HepG2 (cell line): ENCODE data around the gene AGMO. TPM values are rescaled to one million over a fixed set of nuclear protein-coding genes. Genes with fewer than 3 reads are reported as not detected.

Experiments
- ATAC-seq: fragments of 200-7000 bp; cut with Tn5 transposase; 3 replicates; pipeline ENCODE4 v1.9.1; 2020; ENCODE audit warnings: mild to moderate bottlenecking, moderate library complexity
- BruUV-seq: library from RNA; stranded (reverse); fragments of 400-500 nt; replicated peaks from 2 replicates; lab custom pipeline; 2021; lab: Mats Ljungman, UMichigan
- CTCF ChIA-PET: fragments of 300-600 bp; formaldehyde crosslinking; extraction: SDS; loops from one replicate; lab custom pipeline; 2021; ENCODE audit warnings: low total read pairs, inconsistent platforms, low intra/inter-chr PET ratio; lab: Yijun Ruan, JAX
- POLR2A ChIA-PET: fragments of 350-600 bp; sonication (Branson Sonifier 250); formaldehyde crosslinking; loops from one replicate; lab custom pipeline; 2020; ENCODE audit warnings: antibody characterized with exemption, inconsistent platforms; lab: Yijun Ruan, JAX
- DNase-seq: peaks from one replicate; pipeline ENCODE4 v3.0.0-alpha.2; 2015; ENCODE audit warnings: low spot score
- FAIRE-seq: peaks from 3 replicates; lab custom pipeline; 2011; peaks lifted over from hg19 to GRCh38; lab: Jason Lieb, UNC
- H2AFZ ChIP-seq: one replicate; pipeline ENCODE4 v1.6.1; 2011; ENCODE audit warnings: low read length, inconsistent platforms
- H3K27ac ChIP-seq: fragments of 300-600 bp; 3 replicates; pipeline ENCODE4 v1.8.0; 2011; ENCODE audit warnings: mixed run types, mild to moderate bottlenecking, mixed read lengths, low read length, inconsistent platforms; ENCODE audit not compliant: insufficient read depth; ENCODE audit errors: extremely low read length
- H3K27me3 ChIP-seq, 2 experiments: fragments of 200-600 bp in 1 of 2; 2 replicates in 1 of 2; 3 replicates in 1 of 2; pipeline versions ENCODE4 v1.6.0 to v1.8.0; 2011; ENCODE audit warnings: low read length in 2 of 2, mild to moderate bottlenecking in 2 of 2, moderate library complexity in 2 of 2, inconsistent platforms in 1 of 2; ENCODE audit not compliant: insufficient read depth in 2 of 2, control insufficient read depth in 1 of 2
- H3K36me3 ChIP-seq, 2 experiments: fragments of 200-600 bp in 1 of 2; replicated peaks in 1 of 2; 2 replicates in 1 of 2; 3 replicates in 1 of 2; pipeline versions ENCODE4 v1.5.1 to v1.8.0; 2011; ENCODE audit warnings: low read length in 2 of 2, inconsistent platforms in 1 of 2; ENCODE audit not compliant: insufficient read depth in 2 of 2, control insufficient read depth in 1 of 2
- H3K4me1 ChIP-seq: 2 replicates; pipeline ENCODE4 v1.5.1; 2012; ENCODE audit warnings: low read length, inconsistent platforms; ENCODE audit not compliant: insufficient read depth
- H3K4me2 ChIP-seq: 2 replicates; pipeline ENCODE4 v1.6.0; 2011; ENCODE audit warnings: low read depth, low read length, inconsistent platforms
- H3K4me3 ChIP-seq, 3 experiments: fragments of 200-600 bp in 1 of 3; sonication (generic), shearing (Covaris generic) in 1 of 3; replicated peaks in 1 of 3; 2 replicates each; pipeline ENCODE4 v1.5.1; 2011 to 2016; ENCODE audit warnings: low read length in 3 of 3, inconsistent platforms in 2 of 3, low read depth in 2 of 3, mild to moderate bottlenecking in 2 of 3, control low read depth in 1 of 3, mixed read lengths in 1 of 3; ENCODE audit not compliant: insufficient read depth in 1 of 3
- H3K79me2 ChIP-seq: one replicate; pipeline ENCODE4 v1.6.1; 2011; ENCODE audit warnings: low read length, inconsistent platforms; ENCODE audit not compliant: insufficient read depth
- H3K9ac ChIP-seq: 2 replicates; pipeline ENCODE4 v1.6.0; 2011; ENCODE audit warnings: mild to moderate bottlenecking, low read depth, low read length, inconsistent platforms; ENCODE audit not compliant: insufficient read depth
- H3K9me3 ChIP-seq: 2 replicates; pipeline ENCODE4 v1.5.1; 2012; ENCODE audit warnings: mild to moderate bottlenecking, low read length
- H4K20me1 ChIP-seq: 2 replicates; pipeline ENCODE4 v1.6.0; 2011; ENCODE audit warnings: inconsistent platforms, mild to moderate bottlenecking, low read length, moderate library complexity; ENCODE audit not compliant: insufficient read depth
- AGO1 ChIP-seq: fragments of 200-400 bp; formaldehyde crosslinking; IDR thresholded peaks from 2 replicates; pipeline ENCODE4 v1.6.1; 2017; ENCODE audit warnings: mild to moderate bottlenecking, low read depth, low read length, moderate library complexity; ENCODE audit not compliant: poor library complexity, severe bottlenecking
- ARNT ChIP-seq: fragments of 450-650 bp; IDR thresholded peaks from 2 replicates; pipeline ENCODE4 v1.6.1; 2017
- ATRX ChIP-seq: sonication (generic); formaldehyde crosslinking; IDR thresholded peaks from 2 replicates; pipeline ENCODE4 v1.4.0; 2020; ENCODE audit warnings: missing genetic modification reagents, borderline replicate concordance
- JUND ChIP-seq: sonication (generic); formaldehyde crosslinking; IDR thresholded peaks from 2 replicates; pipeline ENCODE4 v1.8.0; 2022; ENCODE audit warnings: mild to moderate bottlenecking, missing genetic modification reagents
- MEF2D ChIP-seq: sonication (generic); formaldehyde crosslinking; IDR thresholded peaks from 2 replicates; pipeline ENCODE4 v1.5.1; 2020; ENCODE audit warnings: mild to moderate bottlenecking, missing genetic modification reagents
- MXD4 ChIP-seq: IDR thresholded peaks from 2 replicates; pipeline ENCODE4 v1.6.1; 2016; ENCODE audit warnings: mild to moderate bottlenecking, missing biosample characterization, missing genetic modification reagents
- NR2C2 ChIP-seq: sonication (generic); formaldehyde crosslinking; IDR thresholded peaks from 2 replicates; pipeline ENCODE4 v1.4.0; 2020; ENCODE audit warnings: missing genetic modification reagents, mild to moderate bottlenecking, moderate library complexity, borderline replicate concordance
- SRF ChIP-seq: IDR thresholded peaks from 2 replicates; pipeline ENCODE4 v1.6.1; 2011; ENCODE audit warnings: mild to moderate bottlenecking, low read depth, low read length, moderate library complexity
- SRSF9 ChIP-seq: fragments of 200-400 bp; formaldehyde crosslinking; IDR thresholded peaks from 2 replicates; pipeline ENCODE4 v1.6.1; 2018; ENCODE audit warnings: borderline replicate concordance, mild to moderate bottlenecking, low read depth, low read length; ENCODE audit not compliant: insufficient read depth, poor library complexity, severe bottlenecking
- ZKSCAN8 ChIP-seq: IDR thresholded peaks from 2 replicates; pipeline ENCODE4 v1.6.1; 2016; ENCODE audit warnings: borderline replicate concordance, missing genetic modification reagents, missing compliant biosample characterization
- ZNF331 ChIP-seq: sonication (generic); formaldehyde crosslinking; IDR thresholded peaks from 2 replicates; pipeline ENCODE4 v1.4.0; 2020; ENCODE audit warnings: missing genetic modification reagents
- ZNF75D ChIP-seq: sonication (generic); formaldehyde crosslinking; IDR thresholded peaks from 2 replicates; pipeline ENCODE4 v1.8.1; 2023; ENCODE audit warnings: missing genetic modification reagents, mild to moderate bottlenecking, borderline replicate concordance
- ZNF761 ChIP-seq: sonication (generic); formaldehyde crosslinking; conservative IDR thresholded peaks from 2 replicates; pipeline ENCODE4 v1.4.0; 2020; ENCODE audit warnings: mild to moderate bottlenecking, missing genetic modification reagents
- WGBS: methylation state at CpG from one replicate; pipeline ENCODE4 v1.1.6; 2017; ENCODE audit warnings: low lambda C conversion rate; 5-methylcytosine and 5-hydroxymethylcytosine counted together
- in situ Hi-C: cut with HindIII; loops from 2 replicates; pipeline ENCODE4 v1.10.0; 2017; ENCODE audit warnings: low pct_unique_long_range_greater_than_20kb; ENCODE audit not compliant: extremely low pct_ligation_motif_present
- intact Hi-C: fragments of 100-400 bp; cut with micrococcal nuclease; formaldehyde crosslinking; loops from one replicate; pipeline ENCODE4 v1.10.0; 2022; ENCODE audit not compliant: unreplicated experiment
- polyA plus RNA-seq, 8 experiments: library from polyadenylated mRNA; depleted of rRNA in 3 of 8; stranded (reverse) in 7 of 8; unstranded in 1 of 8; fragments of >200 nt; fragmentation: Illumina TruSeq in 4 of 8; extraction: Trizol in 4 of 8; gene quantifications; 2 replicates each; pipeline versions ENCODE4 v1.2.1 to v1.2.3, GENCODE V29; 2011 to 2016; ENCODE audit warnings: low read depth in 4 of 8, missing spikeins in 1 of 8, mixed read lengths in 1 of 8; ENCODE audit not compliant: insufficient read depth in 1 of 8
- total RNA-seq, 5 experiments: library from RNA; depleted of rRNA; stranded (reverse); fragments of >200 nt; fragmentation: Illumina TruSeq; extraction: Trizol; gene quantifications; 2 replicates each; pipeline ENCODE4 v1.2.3, GENCODE V29; 2016; ENCODE audit warnings: low read depth in 1 of 5
- TF ChIP-seq, protein P1 (sequence below): sonication (generic); formaldehyde crosslinking; IDR thresholded peaks from 2 replicates; pipeline ENCODE4 v1.4.0; 2020; ENCODE audit warnings: low read depth, missing genetic modification reagents
- TF ChIP-seq, protein P2 (sequence below): sonication (generic); formaldehyde crosslinking; IDR thresholded peaks from 2 replicates; pipeline ENCODE4 v1.4.0; 2020; ENCODE audit warnings: missing genetic modification reagents
- TF ChIP-seq, protein P3 (sequence below): sonication (generic); formaldehyde crosslinking; IDR thresholded peaks from 2 replicates; pipeline ENCODE4 v1.4.0; 2020; ENCODE audit warnings: missing genetic modification reagents, borderline replicate concordance
- TF ChIP-seq, protein P4 (sequence below): IDR thresholded peaks from 2 replicates; pipeline ENCODE4 v1.6.1; 2016; ENCODE audit warnings: missing biosample characterization, missing genetic modification reagents, low read depth

Gene AGMO
- total and polyA plus RNA-seq, 2 of the 13 experiments (the other 11 are each of a cell fraction or from before 2014, with no cell fraction given): 0.22 to 0.50 TPM

DNA sequence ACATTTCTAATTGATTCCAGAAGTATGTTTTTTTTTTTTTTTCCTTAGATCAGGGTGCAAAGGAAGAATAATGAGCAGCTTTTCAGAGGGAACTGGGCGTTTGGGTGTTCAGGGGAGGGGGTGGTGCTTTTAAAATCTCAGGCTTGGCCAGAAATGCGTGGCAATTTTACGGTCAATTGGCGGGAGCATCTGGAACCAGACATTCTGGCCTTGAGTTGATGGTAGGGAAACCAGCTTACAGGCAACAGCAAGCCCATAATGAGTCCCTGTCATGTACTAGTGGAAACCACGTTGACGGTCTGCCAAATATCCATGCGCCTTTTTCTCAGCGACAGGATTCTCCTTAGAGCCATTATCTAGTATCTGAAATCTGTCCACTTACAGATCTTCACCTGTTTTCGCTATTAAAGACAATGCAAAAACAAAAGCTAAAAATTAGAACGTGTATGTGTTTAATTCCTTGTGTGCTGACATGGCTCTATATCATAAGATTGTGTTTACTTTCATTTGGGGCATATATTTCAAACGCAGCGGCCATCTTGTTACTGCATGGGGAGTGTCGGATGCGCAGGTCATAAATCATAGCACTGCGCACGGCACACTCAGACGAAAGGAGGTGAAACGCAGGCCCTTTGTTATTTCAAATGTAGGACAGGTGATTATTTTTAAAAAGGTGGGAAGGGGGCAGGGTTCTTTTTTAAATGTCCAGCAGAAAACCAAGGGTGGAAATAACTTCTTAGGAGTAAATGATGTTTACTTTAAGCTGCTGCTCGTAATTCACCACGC is 209.2 kb downstream of the AGMO start:
- H3K27me3 ChIP-seq: no peaks in the 10 kb centered on the region
- no peak overlapping the region for H3K4me3 ChIP-seq
- DNase-seq (no peak), ATAC-seq (no peak), FAIRE-seq (no peak)
- no peak overlapping the region for H3K4me2 ChIP-seq
- H3K27ac ChIP-seq: no peak overlapping the region
- H3K36me3 ChIP-seq: no peaks in the 10 kb centered on the region
- ChIA-PET CTCF (no interaction called here), POLR2A (no interaction called here)
- WGBS: 70% methylated on average over 20 of the region's 20 CpGs
- H3K4me1 ChIP-seq: no peaks in the 10 kb centered on the region
- H3K9ac ChIP-seq: no peak overlapping the region
- no peaks in the 10 kb centered on the region for H3K79me2 ChIP-seq
- H3K9me3 ChIP-seq: peaks cover 83% of the 10 kb centered on the region
- BruUV-seq: no TSS peak
- in situ Hi-C loops (no loop called here), intact Hi-C loops (no loop called here)
- no peaks in the 10 kb centered on the region for H4K20me1 ChIP-seq
- no peak overlapping the region for H2AFZ ChIP-seq
- TF ChIP-seq SRSF9 (no peak), ZNF761 (CRISPR knock-in tag) (no peak), AGO1 (no peak), ZKSCAN8 (CRISPR knock-in tag) (no peak), NR2C2 (CRISPR knock-in tag) (no peak), JUND (CRISPR knock-in tag) (no peak), ZNF75D (CRISPR knock-in tag) (no peak), ZNF331 (CRISPR knock-in tag) (no peak), MEF2D (CRISPR knock-in tag) (no peak), SRF (no peak), ATRX (CRISPR knock-in tag) (no peak), MXD4 (no peak), ARNT (no peak)
- TF ChIP-seq, protein P1, sequence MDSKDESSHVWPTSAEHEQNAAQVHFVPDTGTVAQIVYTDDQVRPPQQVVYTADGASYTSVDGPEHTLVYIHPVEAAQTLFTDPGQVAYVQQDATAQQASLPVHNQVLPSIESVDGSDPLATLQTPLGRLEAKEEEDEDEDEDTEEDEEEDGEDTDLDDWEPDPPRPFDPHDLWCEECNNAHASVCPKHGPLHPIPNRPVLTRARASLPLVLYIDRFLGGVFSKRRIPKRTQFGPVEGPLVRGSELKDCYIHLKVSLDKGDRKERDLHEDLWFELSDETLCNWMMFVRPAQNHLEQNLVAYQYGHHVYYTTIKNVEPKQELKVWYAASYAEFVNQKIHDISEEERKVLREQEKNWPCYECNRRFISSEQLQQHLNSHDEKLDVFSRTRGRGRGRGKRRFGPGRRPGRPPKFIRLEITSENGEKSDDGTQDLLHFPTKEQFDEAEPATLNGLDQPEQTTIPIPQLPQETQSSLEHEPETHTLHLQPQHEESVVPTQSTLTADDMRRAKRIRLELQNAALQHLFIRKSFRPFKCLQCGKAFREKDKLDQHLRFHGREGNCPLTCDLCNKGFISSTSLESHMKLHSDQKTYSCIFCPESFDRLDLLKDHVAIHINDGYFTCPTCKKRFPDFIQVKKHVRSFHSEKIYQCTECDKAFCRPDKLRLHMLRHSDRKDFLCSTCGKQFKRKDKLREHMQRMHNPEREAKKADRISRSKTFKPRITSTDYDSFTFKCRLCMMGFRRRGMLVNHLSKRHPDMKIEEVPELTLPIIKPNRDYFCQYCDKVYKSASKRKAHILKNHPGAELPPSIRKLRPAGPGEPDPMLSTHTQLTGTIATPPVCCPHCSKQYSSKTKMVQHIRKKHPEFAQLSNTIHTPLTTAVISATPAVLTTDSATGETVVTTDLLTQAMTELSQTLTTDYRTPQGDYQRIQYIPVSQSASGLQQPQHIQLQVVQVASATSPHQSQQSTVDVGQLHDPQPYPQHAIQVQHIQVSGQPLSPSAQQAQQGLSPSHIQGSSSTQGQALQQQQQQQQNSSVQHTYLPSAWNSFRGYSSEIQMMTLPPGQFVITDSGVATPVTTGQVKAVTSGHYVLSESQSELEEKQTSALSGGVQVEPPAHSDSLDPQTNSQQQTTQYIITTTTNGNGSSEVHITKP (CRISPR knock-in tag): no peak
- TF ChIP-seq, protein P2, sequence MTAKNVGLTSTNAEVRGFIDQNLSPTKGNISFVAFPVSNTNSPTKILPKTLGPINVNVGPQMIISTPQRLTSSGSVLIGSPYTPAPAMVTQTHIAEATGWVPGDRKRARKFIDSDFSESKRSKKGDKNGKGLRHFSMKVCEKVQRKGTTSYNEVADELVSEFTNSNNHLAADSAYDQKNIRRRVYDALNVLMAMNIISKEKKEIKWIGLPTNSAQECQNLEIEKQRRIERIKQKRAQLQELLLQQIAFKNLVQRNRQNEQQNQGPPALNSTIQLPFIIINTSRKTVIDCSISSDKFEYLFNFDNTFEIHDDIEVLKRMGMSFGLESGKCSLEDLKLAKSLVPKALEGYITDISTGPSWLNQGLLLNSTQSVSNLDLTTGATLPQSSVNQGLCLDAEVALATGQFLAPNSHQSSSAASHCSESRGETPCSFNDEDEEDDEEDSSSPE (CRISPR knock-in tag): no peak
- TF ChIP-seq, protein P3, sequence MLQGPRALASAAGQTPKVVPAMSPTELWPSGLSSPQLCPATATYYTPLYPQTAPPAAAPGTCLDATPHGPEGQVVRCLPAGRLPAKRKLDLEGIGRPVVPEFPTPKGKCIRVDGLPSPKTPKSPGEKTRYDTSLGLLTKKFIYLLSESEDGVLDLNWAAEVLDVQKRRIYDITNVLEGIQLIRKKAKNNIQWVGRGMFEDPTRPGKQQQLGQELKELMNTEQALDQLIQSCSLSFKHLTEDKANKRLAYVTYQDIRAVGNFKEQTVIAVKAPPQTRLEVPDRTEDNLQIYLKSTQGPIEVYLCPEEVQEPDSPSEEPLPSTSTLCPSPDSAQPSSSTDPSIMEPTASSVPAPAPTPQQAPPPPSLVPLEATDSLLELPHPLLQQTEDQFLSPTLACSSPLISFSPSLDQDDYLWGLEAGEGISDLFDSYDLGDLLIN (CRISPR knock-in tag): no peak
- TF ChIP-seq, protein P4, sequence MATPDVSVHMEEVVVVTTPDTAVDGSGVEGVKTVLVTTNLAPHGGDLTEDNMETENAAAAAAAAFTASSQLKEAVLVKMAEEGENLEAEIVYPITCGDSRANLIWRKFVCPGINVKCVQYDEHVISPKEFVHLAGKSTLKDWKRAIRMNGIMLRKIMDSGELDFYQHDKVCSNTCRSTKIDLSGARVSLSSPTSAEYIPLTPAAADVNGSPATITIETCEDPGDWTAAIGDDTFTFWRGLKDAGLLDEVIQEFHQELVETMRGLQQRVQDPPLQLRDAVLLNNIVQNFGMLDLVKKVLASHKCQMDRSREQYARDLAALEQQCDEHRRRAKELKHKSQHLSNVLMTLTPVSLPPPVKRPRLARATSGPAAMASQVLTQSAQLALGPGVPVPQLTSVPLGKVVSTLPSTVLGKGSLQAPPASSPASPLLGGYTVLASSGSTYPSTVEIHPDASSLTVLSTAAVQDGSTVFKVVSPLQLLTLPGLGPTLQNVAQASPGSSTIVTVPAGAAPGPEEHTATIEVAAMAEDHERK: no peak
